ENCODE measurements around the gene CCN5.

- TF ChIP-seq SUZ12 (IDR thresholded peaks at IDR 0.05; ENCODE audit: extremely low read depth, insufficient read depth, insufficient read length) (no peak), ZNF274 (IDR thresholded peaks at IDR 0.05; ENCODE audit: low read depth, low read length) (no peak)
Observed at GRCh38 chr20:44747166-44748004, 32.2 kb downstream of the CCN5 start.

Measured in NT2/D1 (cell line).